ENCODE results near the gene HSP90B1.

HSP90B1 gene

GRCh38 chr12:103929046-103929783, 995 bp upstream of the HSP90B1 start:
- DNase-seq = peak in 46 of 56 donors; percentile 62 to 97 (median 89)

- peak in 35 of 56 donors; percentile 87 to 98 (median 94) for DNase-seq
Measured at GRCh38 chr12:103929784-103930033, 501 bp upstream of the HSP90B1 start.

- DNase-seq = peak in 20 of 56 donors; percentile 2 to 54 (median 18)
Measured at GRCh38 chr12:103930787-103931735, 851 bp downstream of the HSP90B1 start.

GRCh38 chr12:103933237-103933636, 3.0 kb downstream of the HSP90B1 start:
- no peak for DNase-seq

GRCh38 chr12:103936679-103937078, 6.5 kb downstream of the HSP90B1 start:
- DNase-seq = no peak

GRCh38 chr12:103944964-103945363, 14.8 kb downstream of the HSP90B1 start:
- DNase-seq = no peak

GRCh38 chr12:103947871-103948555, 17.8 kb downstream of the HSP90B1 start:
- no peak for DNase-seq

- no peak for DNase-seq
Measured at GRCh38 chr12:103948746-103949406, 18.7 kb downstream of the HSP90B1 start.

- DNase-seq = no peak
Measured at GRCh38 chr12:103952497-103952896, 22.3 kb downstream of the HSP90B1 start.

- peak in 1 of 56 donors; percentile 8 for DNase-seq
Measured at GRCh38 chr12:103955811-103956508, 25.8 kb downstream of the HSP90B1 start.

GRCh38 chr12:103956509-103957027, 26.4 kb downstream of the HSP90B1 start:
- peak in 10 of 56 donors; percentile 34 to 67 (median 52) for DNase-seq

- DNase-seq = no peak
Measured at GRCh38 chr12:103957865-103958388, 27.7 kb downstream of the HSP90B1 start.

- no peak for DNase-seq
Measured at GRCh38 chr12:103958621-103959020, 28.4 kb downstream of the HSP90B1 start.

GRCh38 chr12:103960616-103961227, 30.5 kb downstream of the HSP90B1 start:
- DNase-seq = no peak

- no peak for DNase-seq
Measured at GRCh38 chr12:103962493-103962892, 32.3 kb downstream of the HSP90B1 start.

- no peak for DNase-seq
Measured at GRCh38 chr12:103964805-103965204, 34.6 kb downstream of the HSP90B1 start.

GRCh38 chr12:103965255-103965589, 35.0 kb downstream of the HSP90B1 start:
- no peak for DNase-seq

- peak; percentile 37 to 99 (median 97) for DNase-seq
Measured at GRCh38 chr12:103965590-103966504, 35.6 kb downstream of the HSP90B1 start, which contains the start of gene TDG. Gene TDG (plus strand): TSS chr12:103965872. CDS start chr12:103966038, 166 bp downstream.

- DNase-seq = no peak
Measured at GRCh38 chr12:103966736-103967135, 36.5 kb downstream of the HSP90B1 start.
